ENCODE data around the gene ERAL1.
"Not testable (repeated sequence)": the region's sequence is repeated elsewhere in the genome, so short reads cannot be mapped to it uniquely, and the experiment has no call there.

DNA sequence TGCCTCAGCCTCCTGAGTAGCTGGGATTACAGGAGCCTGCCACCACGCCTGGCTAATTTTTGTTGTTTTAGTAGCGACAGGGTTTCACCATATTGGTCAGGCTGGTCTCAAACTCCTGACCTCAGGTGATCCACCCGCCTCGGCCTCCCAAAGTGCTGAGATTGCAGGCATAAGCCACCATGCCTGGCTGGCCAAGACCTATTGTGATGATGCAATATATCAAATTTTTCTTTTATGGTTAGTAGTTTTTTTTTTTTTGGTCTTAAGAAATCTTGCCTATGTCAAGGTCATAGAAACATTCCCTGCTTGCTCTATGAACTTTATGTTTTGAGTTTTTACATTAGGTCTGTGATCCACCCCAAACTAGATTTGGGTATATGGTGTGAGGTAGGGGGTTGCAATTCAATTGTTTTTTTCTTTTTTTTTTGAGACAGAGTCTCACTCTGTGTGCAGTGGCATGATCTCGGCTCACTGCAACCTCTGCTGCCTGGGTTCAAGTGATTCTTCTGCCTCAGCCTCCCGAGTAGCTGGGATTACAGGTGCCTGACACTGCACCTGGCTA is 22.4 kb downstream of the ERAL1 start:
- TF ChIP-seq, protein P1, sequence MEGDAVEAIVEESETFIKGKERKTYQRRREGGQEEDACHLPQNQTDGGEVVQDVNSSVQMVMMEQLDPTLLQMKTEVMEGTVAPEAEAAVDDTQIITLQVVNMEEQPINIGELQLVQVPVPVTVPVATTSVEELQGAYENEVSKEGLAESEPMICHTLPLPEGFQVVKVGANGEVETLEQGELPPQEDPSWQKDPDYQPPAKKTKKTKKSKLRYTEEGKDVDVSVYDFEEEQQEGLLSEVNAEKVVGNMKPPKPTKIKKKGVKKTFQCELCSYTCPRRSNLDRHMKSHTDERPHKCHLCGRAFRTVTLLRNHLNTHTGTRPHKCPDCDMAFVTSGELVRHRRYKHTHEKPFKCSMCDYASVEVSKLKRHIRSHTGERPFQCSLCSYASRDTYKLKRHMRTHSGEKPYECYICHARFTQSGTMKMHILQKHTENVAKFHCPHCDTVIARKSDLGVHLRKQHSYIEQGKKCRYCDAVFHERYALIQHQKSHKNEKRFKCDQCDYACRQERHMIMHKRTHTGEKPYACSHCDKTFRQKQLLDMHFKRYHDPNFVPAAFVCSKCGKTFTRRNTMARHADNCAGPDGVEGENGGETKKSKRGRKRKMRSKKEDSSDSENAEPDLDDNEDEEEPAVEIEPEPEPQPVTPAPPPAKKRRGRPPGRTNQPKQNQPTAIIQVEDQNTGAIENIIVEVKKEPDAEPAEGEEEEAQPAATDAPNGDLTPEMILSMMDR (IDR thresholded peaks at IDR 0.05; ENCODE audit: insufficient read depth, low read length) = not testable (repeated sequence)
- TF ChIP-seq POLR2AphosphoS5 (IDR thresholded peaks at IDR 0.05; ENCODE audit: low read depth) = not testable (repeated sequence)
- TF ChIP-seq, protein P2, sequence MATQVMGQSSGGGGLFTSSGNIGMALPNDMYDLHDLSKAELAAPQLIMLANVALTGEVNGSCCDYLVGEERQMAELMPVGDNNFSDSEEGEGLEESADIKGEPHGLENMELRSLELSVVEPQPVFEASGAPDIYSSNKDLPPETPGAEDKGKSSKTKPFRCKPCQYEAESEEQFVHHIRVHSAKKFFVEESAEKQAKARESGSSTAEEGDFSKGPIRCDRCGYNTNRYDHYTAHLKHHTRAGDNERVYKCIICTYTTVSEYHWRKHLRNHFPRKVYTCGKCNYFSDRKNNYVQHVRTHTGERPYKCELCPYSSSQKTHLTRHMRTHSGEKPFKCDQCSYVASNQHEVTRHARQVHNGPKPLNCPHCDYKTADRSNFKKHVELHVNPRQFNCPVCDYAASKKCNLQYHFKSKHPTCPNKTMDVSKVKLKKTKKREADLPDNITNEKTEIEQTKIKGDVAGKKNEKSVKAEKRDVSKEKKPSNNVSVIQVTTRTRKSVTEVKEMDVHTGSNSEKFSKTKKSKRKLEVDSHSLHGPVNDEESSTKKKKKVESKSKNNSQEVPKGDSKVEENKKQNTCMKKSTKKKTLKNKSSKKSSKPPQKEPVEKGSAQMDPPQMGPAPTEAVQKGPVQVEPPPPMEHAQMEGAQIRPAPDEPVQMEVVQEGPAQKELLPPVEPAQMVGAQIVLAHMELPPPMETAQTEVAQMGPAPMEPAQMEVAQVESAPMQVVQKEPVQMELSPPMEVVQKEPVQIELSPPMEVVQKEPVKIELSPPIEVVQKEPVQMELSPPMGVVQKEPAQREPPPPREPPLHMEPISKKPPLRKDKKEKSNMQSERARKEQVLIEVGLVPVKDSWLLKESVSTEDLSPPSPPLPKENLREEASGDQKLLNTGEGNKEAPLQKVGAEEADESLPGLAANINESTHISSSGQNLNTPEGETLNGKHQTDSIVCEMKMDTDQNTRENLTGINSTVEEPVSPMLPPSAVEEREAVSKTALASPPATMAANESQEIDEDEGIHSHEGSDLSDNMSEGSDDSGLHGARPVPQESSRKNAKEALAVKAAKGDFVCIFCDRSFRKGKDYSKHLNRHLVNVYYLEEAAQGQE (IDR thresholded peaks at IDR 0.05; ENCODE audit: insufficient replicate concordance, low read depth) = not testable (repeated sequence)
